K562 (cell line): Measurements from ENCODE around the gene COQ10B. TPM values are rescaled to one million over a fixed set of nuclear protein-coding genes. Genes with fewer than 3 reads are reported as not detected.

Experiments
- E4F1 ChIP-seq: fragments of 250-450 bp; sonication (Bioruptor Pico); IDR thresholded peaks from 2 replicates; pipeline ENCODE4 v1.5.0; 2021; ENCODE audit warnings: mild to moderate bottlenecking, borderline replicate concordance
- IRF1 ChIP-seq: sonication (generic); formaldehyde crosslinking; IDR thresholded peaks from 2 replicates; pipeline ENCODE4 v1.8.0; 2022; ENCODE audit warnings: missing genetic modification reagents, mild to moderate bottlenecking, borderline replicate concordance
- MAFG ChIP-seq: fragments of 450-650 bp; conservative IDR thresholded peaks from 2 replicates; pipeline ENCODE4 v1.6.1; 2016; ENCODE audit warnings: missing genetic modification characterization, missing compliant biosample characterization
- MIER1 ChIP-seq: fragments of 450-650 bp; IDR thresholded peaks from 2 replicates; pipeline ENCODE4 v1.6.1; 2016; ENCODE audit warnings: antibody characterized with exemption, mild to moderate bottlenecking, low read depth
- RBFOX2 ChIP-seq: fragments of 200-400 bp; formaldehyde crosslinking; IDR thresholded peaks from 2 replicates; pipeline ENCODE4 v1.6.1; 2017; ENCODE audit warnings: low read depth, mild to moderate bottlenecking, low read length, moderate library complexity
- STAT6 ChIP-seq: sonication (generic); formaldehyde crosslinking; IDR thresholded peaks from 2 replicates; pipeline ENCODE4 v1.8.1; 2023; ENCODE audit warnings: mild to moderate bottlenecking, missing genetic modification reagents
- ZNF212 ChIP-seq: fragments of 450-650 bp; formaldehyde crosslinking; IDR thresholded peaks from 2 replicates; pipeline ENCODE4 v1.4.0; 2020; ENCODE audit warnings: mild to moderate bottlenecking
- ZNF277 ChIP-seq: fragments of 250-450 bp; sonication (Bioruptor Pico); IDR thresholded peaks from 2 replicates; pipeline ENCODE4 v1.8.0; 2022; ENCODE audit warnings: inconsistent platforms, mild to moderate bottlenecking, moderate library complexity, borderline replicate concordance
- ZNF696 ChIP-seq: fragments of 250-450 bp; sonication (Bioruptor Pico); conservative IDR thresholded peaks from 2 replicates; pipeline ENCODE4 v1.4.0; 2020; ENCODE audit warnings: mild to moderate bottlenecking, moderate library complexity
- polyA plus RNA-seq, 8 experiments: library from polyadenylated mRNA; depleted of rRNA in 4 of 8; stranded (reverse) in 5 of 8; unstranded in 3 of 8; fragments of >200 nt; fragmentation: Nextera tagmentation in 2 of 8; fragmentation: Illumina TruSeq in 1 of 8; extraction: Ambion mirVana in 2 of 8; extraction: Trizol in 1 of 8; gene quantifications; 2 replicates each; pipeline versions ENCODE4 v1.2.1 to v1.2.3, GENCODE V29; 2011 to 2014; ENCODE audit warnings: inconsistent platforms in 1 of 8, missing spikeins in 1 of 8
- total RNA-seq, 7 experiments: library from RNA; depleted of rRNA in 6 of 7; stranded (reverse); fragments of >200 nt in 6 of 7; fragmentation: Illumina TruSeq in 2 of 7; extraction: Trizol in 2 of 7; gene quantifications; 2 replicates each; pipeline versions ENCODE4 v1.2.1 to v1.2.3, GENCODE V29; 2011 to 2021; ENCODE audit warnings: low replicate concordance in 1 of 7

The COQ10B gene
- total and polyA plus RNA-seq, 9 of the 15 experiments (the other 6 are each of a cell fraction or from before 2014, with no cell fraction given), result 3.1 to 13.1 (median 7.7) TPM

- TF ChIP-seq E4F1 (no peak), ZNF277 (CRISPR knock-in tag) (no peak), RBFOX2 (no peak), IRF1 (CRISPR knock-in tag) (no peak), ZNF212 (CRISPR knock-in tag) (no peak), STAT6 (CRISPR knock-in tag) (no peak), MAFG (tag) (no peak), ZNF696 (CRISPR knock-in tag) (no peak), MIER1 (no peak)
Measured at GRCh38 chr2:197496695-197497094, 43.3 kb downstream of the COQ10B start (continued).
